ENCODE data around the gene BMP6. TPM values are rescaled to one million over a fixed set of nuclear protein-coding genes. Genes with fewer than 3 reads are reported as not detected.

BMP6 gene
- total and polyA plus RNA-seq, 2 of the 4 experiments (the other 2 are of a cell fraction), result 0.18 to 0.19 TPM

DNA sequence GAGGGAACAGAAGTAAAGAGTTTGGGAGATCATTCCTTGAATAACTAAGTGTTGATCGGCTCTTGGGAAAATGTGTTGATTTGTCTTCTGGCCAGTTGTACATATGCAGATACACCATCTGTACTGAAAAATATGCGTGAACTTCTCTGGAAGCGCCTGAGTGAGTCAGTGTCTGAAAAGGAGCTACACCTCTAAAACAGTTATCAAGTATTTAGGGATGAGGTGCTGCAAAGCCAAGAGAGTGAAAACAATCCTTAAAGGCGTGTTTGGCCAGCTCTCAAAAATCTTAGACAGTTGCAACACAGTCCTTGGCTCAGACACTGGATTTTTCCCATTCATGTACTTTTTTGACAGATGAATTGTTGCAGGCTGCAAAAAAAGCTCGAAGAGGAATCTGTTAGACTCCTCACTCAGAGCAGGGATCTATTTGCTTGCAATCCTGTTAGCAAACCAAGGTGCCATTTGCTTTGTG is 61.3 kb downstream of the BMP6 start:
- H3K56ac ChIP-seq (ENCODE audit: extremely low read depth, insufficient read depth, low read length), result no peak overlapping the region
- intact Hi-C loops (cut with micrococcal nuclease), result loop anchor here (2.0 kb wide), 1 partner anchor 56 kb away; no protein-coding TSS in a partner anchor
- H4K5ac ChIP-seq (ENCODE audit: low read depth, low read length), result no peak overlapping the region
- no peak overlapping the region for H4K8ac ChIP-seq (ENCODE audit: low read depth in 2 of 2, low read length in 2 of 2)
- peaks cover 13% of the 10 kb centered on the region for H3K4me1 ChIP-seq (ENCODE audit: control insufficient read depth, insufficient read depth, low read length)
- dilution Hi-C loops (cut with HindIII; ENCODE audit: low sequenced_read_pairs, unreplicated experiment), result no loop called here
- no peak overlapping the region for H3K4me3 ChIP-seq (ENCODE audit: insufficient read depth, low read depth, low read length)
- DNase-seq (peak; percentile 74), ATAC-seq (ENCODE audit: low read depth) (peak; percentile 85)
- no peak overlapping the region for H2AK9ac ChIP-seq (replicated peaks; ENCODE audit: low read depth, low read length, poor library complexity)
- no peak overlapping the region for H4K91ac ChIP-seq (ENCODE audit: insufficient read depth, low read depth, low read length)
- H3K14ac ChIP-seq (replicated peaks; ENCODE audit: low read depth, low read length), result no peak overlapping the region
- ChIA-PET POLR2A (ENCODE audit: unreplicated experiment) (no interaction called here), CTCF (interaction anchor here (0.8 to 1.4 kb wide), 2 partner anchors 15 to 19 kb away, joined by 3 read pairs; no protein-coding TSS in a partner anchor)
- peak overlapping the region; percentile 72; the same call in 1 of the 2 replicates for H3K27ac ChIP-seq (ENCODE audit: insufficient read depth, low read length)
- no CpG with 5 or more reads among the region's 5 CpGs for WGBS, 2 experiments (ENCODE audit: extremely low coverage in 2 of 2, insufficient read length in 1 of 2)
- H2AK5ac ChIP-seq (ENCODE audit: low read depth, low read length), result no peak overlapping the region
- H3K9me3 ChIP-seq (ENCODE audit: control insufficient read depth, insufficient read depth, low read length), result no peaks in the 10 kb centered on the region
- in situ Hi-C loops (cut with MboI; ENCODE audit: low sequenced_read_pairs), result no loop called here
- no peaks in the 10 kb centered on the region for H3K79me1 ChIP-seq (ENCODE audit: low read depth in 1 of 2, low read length in 2 of 2)
- peaks cover 6% of the 10 kb centered on the region for H3K27me3 ChIP-seq (ENCODE audit: control insufficient read depth, insufficient read depth, low read length)
- H3K4me2 ChIP-seq (ENCODE audit: low read depth, low read length), result peak overlapping the region; percentile 94
- no peak overlapping the region for H2BK120ac ChIP-seq (ENCODE audit: low read depth, low read length)
- no peak overlapping the region for H3K9ac ChIP-seq (ENCODE audit: low read depth, low read length)
- H2AFZ ChIP-seq (replicated peaks; ENCODE audit: low read length, poor library complexity), result no peak overlapping the region
- no peak overlapping the region for H3K4ac ChIP-seq (ENCODE audit: low read depth, low read length)
- H3K18ac ChIP-seq (ENCODE audit: low read depth, low read length), result no peak overlapping the region; the same call in 1 of the 2 replicates
- H3K9me1 ChIP-seq (ENCODE audit: insufficient read depth, low read length), result no peaks in the 10 kb centered on the region
- no peak overlapping the region for H3K23ac ChIP-seq (ENCODE audit: low read depth, low read length)
- no peaks in the 10 kb centered on the region for H3K36me3 ChIP-seq (ENCODE audit: control insufficient read depth, insufficient read depth, low read length)
- TF ChIP-seq BHLHE40 (IDR thresholded peaks at IDR 0.05; ENCODE audit: low read depth, low read length) (peak; percentile 15; the same call in 1 of the 2 replicates), CEBPB (IDR thresholded peaks at IDR 0.05; ENCODE audit: low read depth, low read length) (peak; percentile 58)
- TF ChIP-seq, protein P1, sequence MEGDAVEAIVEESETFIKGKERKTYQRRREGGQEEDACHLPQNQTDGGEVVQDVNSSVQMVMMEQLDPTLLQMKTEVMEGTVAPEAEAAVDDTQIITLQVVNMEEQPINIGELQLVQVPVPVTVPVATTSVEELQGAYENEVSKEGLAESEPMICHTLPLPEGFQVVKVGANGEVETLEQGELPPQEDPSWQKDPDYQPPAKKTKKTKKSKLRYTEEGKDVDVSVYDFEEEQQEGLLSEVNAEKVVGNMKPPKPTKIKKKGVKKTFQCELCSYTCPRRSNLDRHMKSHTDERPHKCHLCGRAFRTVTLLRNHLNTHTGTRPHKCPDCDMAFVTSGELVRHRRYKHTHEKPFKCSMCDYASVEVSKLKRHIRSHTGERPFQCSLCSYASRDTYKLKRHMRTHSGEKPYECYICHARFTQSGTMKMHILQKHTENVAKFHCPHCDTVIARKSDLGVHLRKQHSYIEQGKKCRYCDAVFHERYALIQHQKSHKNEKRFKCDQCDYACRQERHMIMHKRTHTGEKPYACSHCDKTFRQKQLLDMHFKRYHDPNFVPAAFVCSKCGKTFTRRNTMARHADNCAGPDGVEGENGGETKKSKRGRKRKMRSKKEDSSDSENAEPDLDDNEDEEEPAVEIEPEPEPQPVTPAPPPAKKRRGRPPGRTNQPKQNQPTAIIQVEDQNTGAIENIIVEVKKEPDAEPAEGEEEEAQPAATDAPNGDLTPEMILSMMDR (conservative IDR thresholded peaks at IDR 0.05; ENCODE audit: low read depth, low read length), result no peak
- no peak overlapping the region for H2BK5ac ChIP-seq (ENCODE audit: low read depth, low read length, poor library complexity, severe bottlenecking)
- no peak overlapping the region for H2BK20ac ChIP-seq (ENCODE audit: low read depth, low read length)
- BruUV-seq (replicated peaks), result no TSS peak
- H4K20me1 ChIP-seq (ENCODE audit: insufficient read depth, low read length), result no peaks in the 10 kb centered on the region
- no peak overlapping the region for H2BK15ac ChIP-seq (ENCODE audit: low read depth, low read length)
